ENCODE results near the gene ARAP3.
A peak's percentile ranks its signal among the peaks of the same experiment; 100 is the strongest.
"Not testable (repeated sequence)": the region's sequence is repeated elsewhere in the genome, so short reads cannot be mapped to it uniquely, and the experiment has no call there.

The ARAP3 gene

DNA sequence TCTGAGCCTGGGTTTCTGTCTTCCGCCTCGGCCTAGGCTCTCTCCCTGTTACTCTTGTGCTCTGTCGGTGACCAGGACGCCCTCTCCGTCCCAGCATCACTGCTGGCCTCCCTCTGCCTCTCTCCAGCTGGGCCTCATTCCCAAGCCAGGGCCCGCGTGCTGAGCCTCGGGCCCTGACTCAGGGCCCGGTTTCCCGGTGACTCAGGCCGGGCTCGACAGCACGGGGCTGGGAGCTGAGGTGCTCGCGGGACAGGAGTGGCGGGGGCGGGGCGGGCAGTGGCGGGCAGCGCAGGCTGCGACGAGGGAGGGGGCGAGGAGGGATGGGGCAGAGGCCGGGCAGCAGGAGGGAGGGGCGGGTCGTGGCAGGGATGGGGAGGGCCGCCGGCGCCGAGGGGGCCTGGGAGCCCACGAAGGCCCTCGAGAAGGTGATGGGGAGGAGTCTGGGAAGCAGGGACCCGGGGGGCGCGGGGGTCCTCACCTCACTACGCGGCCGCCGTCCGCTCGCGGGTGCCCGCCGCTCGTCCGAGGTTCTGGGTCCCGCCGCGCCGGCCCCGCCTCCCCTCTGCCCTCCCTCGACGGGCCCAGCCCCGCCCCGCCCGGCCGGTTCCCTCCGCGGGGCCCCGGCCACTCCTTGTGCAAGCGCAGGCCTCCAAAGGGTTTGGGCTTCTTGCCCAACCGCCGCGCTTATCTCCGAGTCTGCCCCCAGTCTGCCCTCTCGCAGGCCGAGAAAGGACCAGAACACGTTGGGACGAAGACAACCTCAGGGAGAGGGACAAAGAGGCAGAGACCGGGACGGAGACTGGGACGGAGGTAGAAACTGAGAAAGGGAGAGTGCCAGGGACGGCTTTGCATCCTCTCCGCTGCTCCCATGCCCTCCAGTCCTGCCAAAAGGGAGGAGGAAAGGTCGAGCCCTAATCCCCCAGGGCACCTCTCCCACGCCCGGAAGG is at the start of gene ARAP3:
TSS of gene ARAP3 (minus strand) at position 536 of the 947 bp plus-strand sequence. CDS start 1,744 bp downstream, outside the sequence.
- ChIA-PET CTCF (interaction anchor here (1.2 to 6.2 kb wide), 8 partner anchors 11 to 287 kb away, joined by 3 to 74 read pairs (median 14); partner anchors contain the start of genes DELE1 and RNF14), POLR2A (interaction anchor here (1.2 kb wide), 1 partner anchor 13 kb away, joined by 6 read pairs; no protein-coding TSS in a partner anchor)
- DNase-seq (ENCODE audit: low read depth, low spot score): peak; percentile 37
- no peak for TF ChIP-seq CTCF (IDR thresholded peaks at IDR 0.05; ENCODE audit: insufficient read depth, low read length, missing control alignments)
- peak within 1 kb of the TSS; percentile 58 for H3K4me3 ChIP-seq (ENCODE audit: low read depth, low read length)

GRCh38 chr5:141729387-141730006 is 47.5 kb upstream of the ARAP3 start:
- CTCF ChIA-PET: no interaction called here
- TF ChIP-seq CTCF (IDR thresholded peaks at IDR 0.05; ENCODE audit: insufficient read depth, low read length, missing control alignments): no peak
- POLR2A ChIA-PET: no interaction called here
- H3K4me3 ChIP-seq (ENCODE audit: low read depth, low read length): no peak overlapping the region
- no peak for DNase-seq (ENCODE audit: low read depth, low spot score)

- DNase-seq (ENCODE audit: low read depth, low spot score): no peak
- ChIA-PET CTCF (no interaction called here), POLR2A (no interaction called here)
- H3K4me3 ChIP-seq (ENCODE audit: low read depth, low read length): no peak overlapping the region
- no peak for TF ChIP-seq CTCF (IDR thresholded peaks at IDR 0.05; ENCODE audit: insufficient read depth, low read length, missing control alignments)
These were observed 43.9 kb upstream of the ARAP3 start for GRCh38 chr5:141725891-141726290.

DNA sequence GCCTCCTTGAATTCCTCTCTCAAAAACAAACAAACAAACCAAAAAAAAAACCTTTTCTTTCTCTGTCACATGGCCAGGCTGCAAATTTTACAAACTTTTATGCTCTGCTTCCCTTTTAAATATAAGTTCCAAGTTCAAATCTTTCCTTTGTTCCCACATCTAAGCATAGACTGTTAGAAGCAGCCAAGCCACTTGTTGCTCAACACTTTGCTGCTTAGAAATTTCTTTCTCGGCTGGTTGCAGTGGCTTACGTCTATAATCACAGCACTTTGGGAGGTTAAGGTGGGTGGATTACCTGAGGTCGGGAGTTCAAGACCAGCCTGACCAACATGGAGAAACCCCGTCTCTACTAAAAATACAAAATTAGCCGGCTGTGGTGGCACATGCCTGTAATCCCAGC is 43.1 kb upstream of the ARAP3 start:
- POLR2A ChIA-PET; H3K4me3 ChIP-seq (ENCODE audit: low read depth, low read length); CTCF ChIA-PET; DNase-seq (ENCODE audit: low read depth, low spot score): not testable (repeated sequence)

GRCh38 chr5:141722266-141722665 is 40.2 kb upstream of the ARAP3 start:
- POLR2A ChIA-PET: no interaction called here
- DNase-seq (ENCODE audit: low read depth, low spot score): no peak
- CTCF ChIA-PET: interaction anchor here (0.8 to 1.5 kb wide), 3 partner anchors 20 to 156 kb away, joined by 3 to 8 read pairs (median 5); partner anchors contain the start of gene PCDH1
- no peak overlapping the region for H3K4me3 ChIP-seq (ENCODE audit: low read depth, low read length)
- no peak for TF ChIP-seq CTCF (IDR thresholded peaks at IDR 0.05; ENCODE audit: insufficient read depth, low read length, missing control alignments)

GRCh38 chr5:141717043-141717442 is 35.0 kb upstream of the ARAP3 start:
- POLR2A ChIA-PET: no interaction called here

More at GRCh38 chr5:141717043-141717442, 35.0 kb upstream of the ARAP3 start:
- TF ChIP-seq CTCF (IDR thresholded peaks at IDR 0.05; ENCODE audit: insufficient read depth, low read length, missing control alignments): no peak
- H3K4me3 ChIP-seq (ENCODE audit: low read depth, low read length): no peak overlapping the region
- DNase-seq (ENCODE audit: low read depth, low spot score): no peak
- CTCF ChIA-PET: interaction anchor here (0.9 to 8.5 kb wide), 5 partner anchors 15 to 173 kb away, joined by 3 to 70 read pairs (median 7); partner anchors contain the start of gene PCDH1

All from AG04449 (cell line).